Retinal pigment epithelial cell (primary cell): ENCODE measurements around the gene CDC42BPB.

Source experiments
- DNase-seq: peaks from one replicate; pipeline ENCODE4 v3.0.0-alpha.2; 2010; ENCODE audit warnings: low read depth
- H3K4me3 ChIP-seq: 2 replicates; pipeline ENCODE4 v1.5.1; 2011; ENCODE audit warnings: mild to moderate bottlenecking, low read length, control low read depth, moderate library complexity
- CTCF ChIP-seq: conservative IDR thresholded peaks from 2 replicates; pipeline ENCODE4 v1.5.1; 2011; ENCODE audit warnings: low read depth, low read length, control low read depth, inconsistent platforms

The CDC42BPB gene

DNA sequence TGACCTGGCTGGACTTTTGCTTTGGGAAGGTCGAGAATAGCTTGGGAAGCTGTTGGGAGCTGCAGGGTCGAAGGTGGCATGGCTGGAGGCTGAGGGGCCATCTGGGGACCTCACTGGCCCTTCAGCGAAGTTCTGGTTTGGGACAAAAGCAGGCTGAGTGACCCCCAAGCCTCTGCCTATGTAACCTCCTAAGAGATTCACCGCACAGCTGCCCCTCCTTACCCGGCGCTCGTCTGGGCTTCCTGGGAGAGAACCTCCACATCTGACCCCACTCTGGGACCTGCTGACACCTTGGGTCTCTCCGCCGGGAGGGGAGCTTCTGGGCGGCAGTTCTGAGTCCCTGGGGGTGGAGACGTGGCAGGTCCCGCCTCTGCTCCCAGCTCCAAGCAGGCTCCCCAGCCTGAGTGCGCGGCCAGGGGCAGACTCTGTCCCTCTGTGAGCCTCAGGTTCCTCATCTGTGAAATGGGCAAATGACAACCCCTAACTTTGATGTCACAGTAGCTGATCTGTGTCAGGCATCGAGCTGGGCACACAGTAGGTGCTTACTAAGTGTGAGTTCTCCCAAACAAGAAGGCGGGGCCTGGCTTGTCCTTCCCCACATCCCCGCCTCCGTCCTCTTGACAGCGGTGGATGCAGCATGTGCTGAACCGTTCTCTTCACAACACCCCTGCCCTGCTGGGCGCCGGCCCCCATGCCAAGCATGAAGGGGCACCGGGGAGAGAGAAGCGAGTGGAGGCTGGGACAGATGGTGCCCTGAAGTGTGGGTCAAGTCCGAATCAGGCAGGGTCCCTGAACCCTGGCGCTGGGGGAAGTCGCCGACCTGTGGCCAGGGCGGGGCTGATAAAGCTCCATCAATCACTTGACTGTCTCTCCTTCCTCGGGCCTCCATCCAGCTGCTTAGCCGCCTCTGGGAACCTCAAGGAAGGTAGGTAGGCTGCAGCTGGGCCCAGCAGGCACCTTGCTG is 40.9 kb upstream of the CDC42BPB start:
- TF ChIP-seq CTCF = no peak

DNA sequence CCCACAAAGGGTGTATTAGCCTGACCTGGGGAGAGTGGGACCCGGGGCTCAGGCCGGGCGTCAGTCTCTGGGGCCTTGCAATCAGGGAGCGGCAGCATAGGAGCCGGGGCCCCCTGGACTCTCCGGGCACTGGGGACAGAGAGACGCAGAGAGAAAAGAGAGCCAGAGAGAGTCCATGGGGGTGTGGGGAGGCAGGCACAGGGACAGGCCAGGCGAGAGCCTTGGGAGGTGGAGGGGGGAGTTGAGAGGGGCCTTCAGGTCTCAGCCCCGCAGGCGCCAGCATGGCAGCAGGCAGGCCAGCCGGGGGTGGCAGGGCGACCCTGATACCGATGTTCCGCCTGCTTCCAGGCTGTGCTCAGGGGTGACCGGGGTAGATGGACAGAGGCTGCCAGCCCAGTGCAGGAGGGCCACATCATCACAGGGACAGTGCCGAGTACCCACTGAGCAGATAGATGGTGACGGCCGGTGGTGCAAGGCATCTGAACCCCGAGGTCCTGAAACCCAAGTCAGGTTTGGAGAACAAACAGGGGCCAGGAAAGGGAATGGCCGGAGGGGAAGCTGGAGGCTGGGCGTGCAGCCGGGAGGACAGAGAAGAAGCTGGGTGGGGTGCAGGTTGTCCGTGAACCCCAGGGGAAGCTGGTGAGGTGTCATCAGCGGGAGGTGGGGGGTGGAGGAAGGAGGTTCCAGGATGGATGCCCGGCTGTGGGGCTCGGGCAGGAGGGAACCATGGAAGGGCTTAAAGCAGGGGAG is 40.1 kb upstream of the CDC42BPB start:
- TF ChIP-seq CTCF = no peak
- no peak for DNase-seq
- no peak overlapping the region for H3K4me3 ChIP-seq

More for the DNA sequence above, 40.9 kb upstream of the CDC42BPB start:
- H3K4me3 ChIP-seq = no peak overlapping the region
- no peak for DNase-seq

GRCh38 chr14:103096387-103096786 is 39.0 kb upstream of the CDC42BPB start:
- no peak overlapping the region for H3K4me3 ChIP-seq
- no peak for DNase-seq
- TF ChIP-seq CTCF = no peak

DNA sequence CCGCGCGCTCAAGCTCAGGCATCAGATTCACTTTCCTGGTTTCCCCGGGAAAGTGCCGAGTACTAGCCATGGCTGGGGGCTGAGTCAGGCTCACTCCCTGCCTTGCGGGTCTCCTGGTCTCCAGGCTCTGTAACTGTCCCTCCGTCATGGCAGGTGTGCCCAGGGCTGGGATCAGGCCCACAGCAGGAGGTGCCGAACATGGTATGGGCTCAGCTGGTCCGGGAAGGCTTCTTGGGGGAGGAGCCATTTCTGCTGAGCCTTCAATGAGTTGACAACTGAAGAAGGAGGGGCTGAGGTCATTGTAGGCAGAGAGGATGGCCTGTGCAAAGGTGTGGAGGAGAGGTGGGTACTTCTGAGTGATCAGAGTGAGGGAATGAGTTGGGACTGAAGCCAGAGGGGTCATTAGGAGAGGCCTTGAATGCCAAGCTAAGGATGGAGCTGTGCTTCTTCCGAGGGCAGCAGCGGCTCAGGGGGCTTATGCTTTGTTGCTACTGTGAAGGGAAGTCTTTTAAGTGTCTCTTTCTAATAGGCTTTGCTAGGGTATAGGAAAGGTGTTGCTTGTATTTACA is 37.9 kb upstream of the CDC42BPB start:
- TF ChIP-seq CTCF = no peak
- no peak overlapping the region for H3K4me3 ChIP-seq
- no peak for DNase-seq

DNA sequence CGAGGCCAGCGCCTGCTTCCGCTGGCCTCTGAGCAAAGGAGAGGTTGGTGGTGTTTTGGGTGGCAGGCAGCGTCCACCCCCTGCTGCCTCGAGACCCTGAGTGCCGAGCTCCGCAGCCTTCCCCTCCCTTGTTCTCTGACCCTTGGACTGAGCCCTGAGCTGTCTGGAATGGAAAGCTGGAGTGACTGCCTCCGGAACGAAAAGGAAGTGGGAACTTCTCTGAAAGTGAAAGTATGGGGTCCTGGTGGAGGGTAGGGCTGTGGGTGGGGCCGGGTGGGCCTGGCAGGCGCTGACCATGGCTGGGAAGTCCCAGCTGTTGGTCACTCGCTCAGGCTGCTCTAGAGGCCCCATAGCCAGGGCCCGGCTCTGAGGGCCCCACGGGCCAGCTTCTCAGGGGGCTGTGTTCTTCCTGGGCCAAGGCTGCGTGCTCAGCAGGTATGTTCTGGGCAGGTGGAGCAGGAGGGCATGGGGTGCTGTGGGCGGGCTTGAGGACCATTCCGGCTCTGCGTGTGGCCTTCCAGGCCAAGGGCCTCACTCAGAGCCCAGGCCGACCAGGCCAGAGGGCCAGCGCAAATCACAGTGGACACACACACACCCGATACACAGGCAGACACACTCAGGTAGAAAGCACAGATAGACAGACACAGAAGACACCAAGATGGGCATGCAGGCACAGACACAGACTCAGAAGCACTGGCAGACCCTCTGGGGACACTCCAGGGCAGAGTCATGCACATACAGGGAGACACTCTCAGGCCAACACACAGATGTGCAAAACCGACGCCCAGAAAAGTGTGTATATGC is 37.3 kb upstream of the CDC42BPB start, which contains the start of gene EXOC3L4:
TSS of gene EXOC3L4 (plus strand) at position 320 of the 804 bp plus-strand sequence. CDS start 5,495 bp downstream, outside the sequence.
- DNase-seq = no peak
- no peak for TF ChIP-seq CTCF
- H3K4me3 ChIP-seq = no peak within 1 kb of the TSS

- TF ChIP-seq CTCF = no peak
- no peak overlapping the region for H3K4me3 ChIP-seq
- no peak for DNase-seq
Observed at GRCh38 chr14:103093856-103094405, 36.6 kb upstream of the CDC42BPB start.
